Lower leg skin (tissue), 4 donors: ENCODE data around the gene RIMS4. TPM values are rescaled to one million over a fixed set of nuclear protein-coding genes. Genes with fewer than 3 reads are reported as not detected.

Experiments used
- DNase-seq, 2 donors: peaks; one replicate each; pipeline ENCODE4 v3.0.0-alpha.2; 2019; ENCODE audit warnings: low spot score in 2 of 2
- H3K4me3 ChIP-seq: fragments of 200-600 bp; sonication (generic); 2 replicates; pipeline ENCODE4 v1.5.1; 2017; ENCODE audit warnings: mild to moderate bottlenecking, low read depth; ENCODE audit not compliant: poor library complexity, severe bottlenecking
- POLR2A ChIP-seq, 2 donors: fragments of 450-650 bp; IDR thresholded peaks; one replicate each; pipeline ENCODE4 v1.6.1; 2016 to 2017; ENCODE audit warnings: antibody characterized with exemption in 2 of 2, mild to moderate bottlenecking in 1 of 2, moderate library complexity in 1 of 2
- WGBS, 2 donors: methylation state at CpG; one replicate each; pipeline ENCODE4 v1.1.5; 2018; 5-methylcytosine and 5-hydroxymethylcytosine counted together
- intact Hi-C: fragments of 100-400 bp; cut with DNase I; formaldehyde crosslinking; loops from one replicate; pipeline ENCODE4 v1.15.0; 2023; ENCODE audit warnings: low total_unique reads
- total RNA-seq, 4 donors: library from RNA; depleted of rRNA; stranded (reverse); fragments of >200 nt; gene quantifications; one replicate each; pipeline ENCODE4 v1.1.0, GENCODE V29; 2016
- TF ChIP-seq, protein P1 (sequence below), 3 donors: fragments of 450-650 bp; IDR thresholded peaks; one replicate each; pipeline ENCODE4 v1.5.1; 2016; ENCODE audit warnings: antibody characterized with exemption in 3 of 3, mild to moderate bottlenecking in 3 of 3, moderate library complexity in 2 of 3

The RIMS4 gene
- total RNA-seq, 4 donors from 2014 or later: 0.12 to 0.91 (median 0.39) TPM; not detected in 1

DNA sequence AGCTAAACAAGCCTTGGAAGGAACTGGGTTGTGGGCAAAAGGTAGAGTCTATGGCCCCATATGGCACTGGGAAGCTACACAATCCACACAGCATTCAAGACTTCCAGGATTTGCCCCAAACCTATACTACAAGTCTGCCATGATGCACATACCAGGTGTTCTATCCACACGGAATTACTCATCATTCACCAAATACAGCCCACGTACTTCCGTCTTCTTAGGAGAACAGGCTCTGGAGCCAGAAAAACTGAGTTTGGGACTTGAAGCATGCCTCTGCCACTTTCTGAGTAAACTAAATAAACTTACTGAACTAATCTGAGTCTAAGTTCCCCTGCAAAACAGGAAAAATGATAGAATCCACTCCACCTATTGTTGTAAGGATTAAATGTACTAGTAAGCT is 28.6 kb downstream of the RIMS4 start:
- no peak for DNase-seq
- no peak for TF ChIP-seq POLR2A (IDR thresholded peaks at IDR 0.05)
- TF ChIP-seq, protein P1, sequence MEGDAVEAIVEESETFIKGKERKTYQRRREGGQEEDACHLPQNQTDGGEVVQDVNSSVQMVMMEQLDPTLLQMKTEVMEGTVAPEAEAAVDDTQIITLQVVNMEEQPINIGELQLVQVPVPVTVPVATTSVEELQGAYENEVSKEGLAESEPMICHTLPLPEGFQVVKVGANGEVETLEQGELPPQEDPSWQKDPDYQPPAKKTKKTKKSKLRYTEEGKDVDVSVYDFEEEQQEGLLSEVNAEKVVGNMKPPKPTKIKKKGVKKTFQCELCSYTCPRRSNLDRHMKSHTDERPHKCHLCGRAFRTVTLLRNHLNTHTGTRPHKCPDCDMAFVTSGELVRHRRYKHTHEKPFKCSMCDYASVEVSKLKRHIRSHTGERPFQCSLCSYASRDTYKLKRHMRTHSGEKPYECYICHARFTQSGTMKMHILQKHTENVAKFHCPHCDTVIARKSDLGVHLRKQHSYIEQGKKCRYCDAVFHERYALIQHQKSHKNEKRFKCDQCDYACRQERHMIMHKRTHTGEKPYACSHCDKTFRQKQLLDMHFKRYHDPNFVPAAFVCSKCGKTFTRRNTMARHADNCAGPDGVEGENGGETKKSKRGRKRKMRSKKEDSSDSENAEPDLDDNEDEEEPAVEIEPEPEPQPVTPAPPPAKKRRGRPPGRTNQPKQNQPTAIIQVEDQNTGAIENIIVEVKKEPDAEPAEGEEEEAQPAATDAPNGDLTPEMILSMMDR (IDR thresholded peaks at IDR 0.05): no peak
- WGBS, 2 donors: 66 to 81% methylated on average over 3 of the region's 3 CpGs
- H3K4me3 ChIP-seq: no peak overlapping the region
- intact Hi-C loops: no loop called here

DNA sequence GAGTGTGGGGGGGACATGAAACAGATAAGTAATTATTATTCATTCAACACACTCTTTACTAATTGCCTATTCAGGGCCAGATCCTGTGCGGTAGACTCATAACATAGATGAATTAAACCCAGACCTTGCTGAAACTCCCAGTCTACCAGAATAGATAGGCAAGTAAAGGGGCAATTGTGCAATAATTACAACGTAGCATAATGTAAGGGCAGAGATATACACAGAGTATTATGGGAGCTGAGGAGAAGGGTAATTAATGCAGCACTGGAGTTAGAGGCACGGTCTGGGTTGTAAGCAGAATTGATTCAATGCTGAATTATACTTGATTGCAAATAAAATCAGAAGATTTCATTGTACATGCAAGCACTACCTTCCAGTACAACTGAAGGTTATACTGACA is 29.2 kb downstream of the RIMS4 start:
- TF ChIP-seq POLR2A (IDR thresholded peaks at IDR 0.05): no peak
- TF ChIP-seq, protein P1 (IDR thresholded peaks at IDR 0.05): no peak
- 74 to 79% methylated on average over 3 of the region's 3 CpGs for WGBS, 2 donors
- DNase-seq: no peak
- intact Hi-C loops: no loop called here
- H3K4me3 ChIP-seq: no peak overlapping the region

DNA sequence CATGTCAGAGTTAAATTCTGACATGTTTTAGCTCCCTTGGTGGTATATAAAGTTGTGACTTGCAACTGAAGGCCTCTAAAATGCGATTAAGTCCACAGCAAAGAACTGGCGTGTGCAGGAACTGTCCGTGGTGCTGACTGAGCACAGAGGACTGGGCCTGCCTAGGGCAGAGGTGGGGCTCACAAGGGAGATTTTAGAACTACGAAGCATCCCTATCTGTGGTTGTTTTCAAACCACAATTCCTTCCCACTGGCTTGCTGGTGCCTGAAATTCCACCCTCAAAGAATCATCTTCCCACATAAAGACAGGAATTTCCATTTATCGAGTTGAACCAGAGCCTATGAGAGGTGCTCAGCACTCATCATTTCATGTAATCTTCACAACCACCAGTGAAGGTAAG is 30.1 kb downstream of the RIMS4 start:
- no peak overlapping the region for H3K4me3 ChIP-seq
- 20 to 27% methylated on average over 5 of the region's 5 CpGs for WGBS, 2 donors
- intact Hi-C loops: no loop called here
- TF ChIP-seq, protein P1 (IDR thresholded peaks at IDR 0.05): no peak
- DNase-seq: no peak

DNA sequence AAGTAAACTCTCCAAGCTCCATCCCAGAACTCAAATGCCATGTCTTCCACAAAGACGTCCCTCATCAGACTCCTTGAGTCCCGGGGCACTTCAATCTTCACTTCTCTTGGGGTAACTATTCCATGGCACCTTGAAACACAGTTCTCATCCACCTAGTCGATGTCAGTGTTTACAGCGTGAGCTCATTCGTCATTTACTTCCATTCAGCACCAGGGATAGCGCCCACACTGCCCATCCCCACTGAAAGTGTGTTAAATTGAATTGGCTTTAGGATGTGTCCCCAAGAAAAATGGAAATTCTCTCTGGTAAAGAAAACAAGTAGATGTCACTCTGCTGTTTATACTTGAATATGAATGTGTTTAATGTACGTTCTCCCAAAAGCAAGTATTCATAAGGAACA is 33.4 kb downstream of the RIMS4 start:
- 19 to 22% methylated on average over 7 of the region's 7 CpGs for WGBS, 2 donors
- intact Hi-C loops: no loop called here
- no peak for DNase-seq
- no peak overlapping the region for H3K4me3 ChIP-seq
- TF ChIP-seq POLR2A (IDR thresholded peaks at IDR 0.05): no peak
- TF ChIP-seq, protein P1 (IDR thresholded peaks at IDR 0.05): no peak

DNA sequence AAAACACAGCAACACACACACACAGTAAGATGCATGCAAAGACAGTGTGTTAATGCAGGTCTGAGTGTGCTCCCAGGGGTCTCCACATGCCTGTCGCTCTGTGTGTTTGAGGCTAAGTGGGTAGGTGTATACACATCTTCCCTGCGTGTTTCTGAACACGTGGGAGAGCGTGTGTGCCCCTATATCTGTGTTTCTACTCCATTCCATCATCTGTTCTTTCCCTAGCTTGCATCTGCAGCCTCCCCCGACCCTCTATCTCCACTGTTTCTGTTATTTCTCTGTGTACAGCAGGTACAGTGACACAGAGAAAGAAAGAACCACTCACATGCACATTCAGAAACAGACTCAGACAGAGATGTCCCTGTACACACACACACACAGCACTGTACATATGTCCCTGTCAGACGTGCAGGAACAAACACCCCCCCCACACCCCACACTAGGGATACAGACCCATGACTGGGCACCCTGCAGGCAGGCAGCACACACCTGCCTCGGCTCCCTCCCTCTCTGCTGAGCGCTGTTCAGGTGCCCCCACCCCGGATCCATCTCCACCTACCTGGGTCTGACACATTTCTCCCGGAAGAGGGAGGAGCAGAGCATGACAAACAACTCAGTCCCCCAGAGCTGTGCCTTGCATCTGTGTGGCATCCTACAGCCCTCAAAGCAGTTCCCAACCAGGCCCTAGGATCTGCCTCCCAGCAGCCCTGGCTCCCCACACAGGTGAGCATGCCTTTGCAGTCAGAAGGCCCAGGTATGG is 37.1 kb downstream of the RIMS4 start:
- H3K4me3 ChIP-seq: no peak overlapping the region
- WGBS, 2 donors: 52 to 64% methylated on average over 6 to 10 of the region's 10 CpGs
- intact Hi-C loops: no loop called here
- no peak for TF ChIP-seq POLR2A (IDR thresholded peaks at IDR 0.05)
- TF ChIP-seq, protein P1 (IDR thresholded peaks at IDR 0.05): no peak
- no peak for DNase-seq

DNA sequence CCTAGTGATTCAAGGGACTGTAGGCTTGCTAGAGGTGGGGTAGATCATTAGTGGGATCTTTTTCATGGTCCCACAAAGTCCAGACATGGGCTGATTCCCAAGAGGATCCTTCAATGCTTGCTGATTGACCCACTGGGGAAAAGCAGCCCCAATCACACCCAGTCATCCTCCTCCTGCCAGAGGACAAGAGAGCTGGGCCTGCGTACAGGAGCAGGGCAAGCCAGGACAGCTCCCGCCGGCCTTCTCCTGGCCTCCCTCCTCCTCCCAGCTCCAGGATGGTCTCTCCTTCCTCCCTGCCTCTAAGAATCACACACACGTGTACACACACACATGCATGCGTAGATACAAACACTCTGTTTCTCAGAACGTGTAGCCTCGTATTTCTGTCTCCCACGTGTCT is 37.7 kb downstream of the RIMS4 start:
- intact Hi-C loops: no loop called here
- no peak for DNase-seq
- TF ChIP-seq POLR2A (IDR thresholded peaks at IDR 0.05): no peak
- TF ChIP-seq, protein P1 (IDR thresholded peaks at IDR 0.05): no peak

More for the DNA sequence above, 37.7 kb downstream of the RIMS4 start:
- no peak overlapping the region for H3K4me3 ChIP-seq
- 37 to 52% methylated on average over 8 of the region's 8 CpGs for WGBS, 2 donors
